GM12878 (cell line): Measurements from ENCODE around the gene NKD1. TPM values are rescaled to one million over a fixed set of nuclear protein-coding genes. Genes with fewer than 3 reads are reported as not detected.

Experiments used
- ATAC-seq: fragments of 200-7000 bp; cut with Tn5 transposase; 3 replicates; pipeline ENCODE4 v1.9.1; 2020; ENCODE audit warnings: mild to moderate bottlenecking, moderate library complexity
- BruUV-seq: library from RNA; stranded (reverse); fragments of 400-500 nt; replicated peaks from 2 replicates; lab custom pipeline; 2021; lab: Mats Ljungman, UMichigan
- CTCF ChIA-PET: fragments of 300-600 bp; sonication (Branson Sonifier 250); formaldehyde crosslinking; extraction: SDS; loops from one replicate; lab custom pipeline; 2021; ENCODE audit warnings: inconsistent platforms; lab: Yijun Ruan, JAX
- POLR2A ChIA-PET: fragments of 350-600 bp; formaldehyde crosslinking; extraction: SDS; loops from one replicate; lab custom pipeline; 2021; ENCODE audit warnings: inconsistent platforms; lab: Charles Lee
- RAD21 ChIA-PET: fragments of 300-600 bp; sonication (Branson Sonifier 250); formaldehyde crosslinking; loops from one replicate; lab custom pipeline; 2023; ENCODE audit warnings: antibody characterized with exemption; ENCODE audit not compliant: unreplicated experiment; lab: Charles Lee
- SMC1A ChIA-PET: fragments of 300-600 bp; sonication (Branson Sonifier 250); formaldehyde crosslinking; loops from one replicate; lab custom pipeline; 2023; ENCODE audit not compliant: unreplicated experiment, uncharacterized antibody; lab: Charles Lee
- DNase-seq: peaks from one replicate; pipeline ENCODE4 v3.0.0-alpha.2; 2011; ENCODE audit warnings: low read depth, low spot score
- FAIRE-seq: peaks from 3 replicates; lab custom pipeline; 2011; peaks lifted over from hg19 to GRCh38; lab: Jason Lieb, UNC
- H2AFZ ChIP-seq: 2 replicates; pipeline ENCODE4 v1.6.0; 2011; ENCODE audit warnings: low read depth, low read length, control low read depth; ENCODE audit not compliant: control insufficient read depth
- H3K27ac ChIP-seq: 2 replicates; pipeline ENCODE4 v1.5.1; 2011; ENCODE audit warnings: control low read depth; ENCODE audit not compliant: control insufficient read depth, insufficient read depth
- H3K27me3 ChIP-seq, 2 experiments: replicated peaks in 1 of 2; 2 replicates each; pipeline versions ENCODE4 v1.6.0 to v1.6.1; 2011; ENCODE audit warnings: low read length in 1 of 2; ENCODE audit not compliant: control insufficient read depth in 2 of 2, insufficient read depth in 2 of 2
- H3K36me3 ChIP-seq, 2 experiments: 2 replicates each; pipeline ENCODE4 v1.5.1; 2011; ENCODE audit warnings: low read length in 1 of 2; ENCODE audit not compliant: control insufficient read depth in 2 of 2, insufficient read depth in 2 of 2
- H3K4me1 ChIP-seq: 2 replicates; pipeline ENCODE4 v1.6.1; 2011; ENCODE audit warnings: mild to moderate bottlenecking, low read length, moderate library complexity, mixed read lengths; ENCODE audit not compliant: control insufficient read depth, insufficient read depth
- H3K4me2 ChIP-seq: 2 replicates; pipeline ENCODE4 v1.6.0; 2011; ENCODE audit warnings: control low read depth; ENCODE audit not compliant: control insufficient read depth, insufficient read depth
- H3K4me3 ChIP-seq: fragments of 200-600 bp; sonication (generic); 2 replicates; pipeline ENCODE4 v1.5.1; 2016
- H3K79me2 ChIP-seq: 2 replicates; pipeline ENCODE4 v1.6.0; 2011; ENCODE audit warnings: low read length; ENCODE audit not compliant: control insufficient read depth, insufficient read depth
- H3K9ac ChIP-seq: 2 replicates; pipeline ENCODE4 v1.8.0; 2011; ENCODE audit warnings: low read length, control low read depth, mixed read lengths; ENCODE audit not compliant: control insufficient read depth, insufficient read depth
- H3K9me3 ChIP-seq: replicated peaks from 3 replicates; pipeline ENCODE4 v1.5.1; 2011; ENCODE audit warnings: mild to moderate bottlenecking, low read length; ENCODE audit not compliant: control insufficient read depth, insufficient read depth
- H4K20me1 ChIP-seq: 2 replicates; pipeline ENCODE4 v1.6.0; 2011; ENCODE audit not compliant: control insufficient read depth, insufficient read depth
- CBFB ChIP-seq: IDR thresholded peaks from 2 replicates; pipeline ENCODE4 v1.6.1; 2016; ENCODE audit warnings: antibody characterized with exemption, low read depth
- DPF2 ChIP-seq: fragments of 450-650 bp; IDR thresholded peaks from 2 replicates; pipeline ENCODE4 v1.6.1; 2017; ENCODE audit warnings: mild to moderate bottlenecking
- JUND ChIP-seq: IDR thresholded peaks from 2 replicates; pipeline ENCODE4 v1.6.1; 2012; ENCODE audit warnings: low read depth, mild to moderate bottlenecking, low read length, improper control_type of control experiment, moderate library complexity
- PKNOX1 ChIP-seq: fragments of 450-650 bp; IDR thresholded peaks from 2 replicates; pipeline ENCODE4 v1.6.1; 2016; ENCODE audit warnings: mild to moderate bottlenecking
- RAD21 ChIP-seq: IDR thresholded peaks from 2 replicates; pipeline ENCODE4 v1.6.1; 2011; ENCODE audit warnings: mild to moderate bottlenecking, low read depth, low read length, moderate library complexity; ENCODE audit not compliant: insufficient read depth
- ZBTB4 ChIP-seq: fragments of 450-650 bp; formaldehyde crosslinking; IDR thresholded peaks from 2 replicates; pipeline ENCODE4 v1.4.0; 2022; ENCODE audit warnings: mild to moderate bottlenecking, moderate library complexity
- WGBS: methylation state at CpG from one replicate; pipeline ENCODE4 v1.1.6; 2016; ENCODE audit warnings: low lambda C conversion rate; ENCODE audit not compliant: insufficient replicate concordance, insufficient coverage; ENCODE audit errors: missing lambda C conversion rate; 5-methylcytosine and 5-hydroxymethylcytosine counted together
- in situ Hi-C: fragments of 300-500 bp; cut with MboI; formaldehyde crosslinking; loops from 9 replicates; pipeline ENCODE4 v1.14.3; 2018; ENCODE audit warnings: mixed read lengths
- intact Hi-C: fragments of 100-400 bp; cut with micrococcal nuclease; formaldehyde crosslinking; loops from one replicate; pipeline ENCODE4 v1.14.2; 2022; ENCODE audit not compliant: unreplicated experiment
- polyA plus RNA-seq, 11 experiments: library from polyadenylated mRNA; depleted of rRNA in 4 of 11; unstranded in 6 of 11; stranded (reverse) in 5 of 11; fragments of >200 nt; fragmentation: Nextera tagmentation in 4 of 11; fragmentation: Illumina TruSeq in 1 of 11; extraction: Ambion mirVana in 4 of 11; extraction: Trizol in 1 of 11; gene quantifications; 1 replicate in 1 of 11; 2 replicates in 10 of 11; pipeline versions ENCODE4 v1.2.1 to v1.2.3, GENCODE V29; 2011 to 2016; ENCODE audit warnings: inconsistent platforms in 2 of 11, missing spikeins in 2 of 11, low read depth in 1 of 11
- total RNA-seq, 4 experiments: library from RNA; depleted of rRNA in 3 of 4; stranded (reverse); fragments of >200 nt in 3 of 4; fragmentation: Illumina TruSeq in 1 of 4; extraction: Trizol in 1 of 4; gene quantifications; 2 replicates each; pipeline versions ENCODE4 v1.2.1 to v1.2.3, GENCODE V29; 2013 to 2021

Gene NKD1
- total and polyA plus RNA-seq, 10 of the 15 experiments (the other 5 are each of a cell fraction or from before 2014, with no cell fraction given) = under 0.01 to 0.49 (median 0.04) TPM; not detected in 2

- BruUV-seq = no TSS peak
- in situ Hi-C loops (no loop called here), intact Hi-C loops (no loop called here)
- POLR2A ChIA-PET = no interaction called here
- Histone ChIP-seq H3K4me1 (no peaks in the 10 kb centered on the region), H3K79me2 (no peaks in the 10 kb centered on the region), H3K4me3 (no peak overlapping the region), H3K27ac (no peak overlapping the region), H3K27me3 (peaks cover 1 to 3% of the 10 kb centered on the region in 2 experiments; a peak in 3 of 4 replicates), H2AFZ (no peak overlapping the region), H3K9me3 (no peaks in the 10 kb centered on the region; the same call in 2 of the 3 replicates), H3K9ac (no peak overlapping the region), H3K4me2 (no peak overlapping the region), H4K20me1 (no peaks in the 10 kb centered on the region), H3K36me3 (no peaks in the 10 kb centered on the region)
- CTCF ChIA-PET = interaction anchor here (1.3 to 2.1 kb wide), 3 partner anchors 124 to 264 kb away, joined by 3 to 7 read pairs (median 3); no protein-coding TSS in a partner anchor
- DNase-seq (no peak), ATAC-seq (no peak), FAIRE-seq (no peak)
- TF ChIP-seq ZBTB4 (CRISPR knock-in tag) (no peak), DPF2 (no peak), RAD21 (no peak), JUND (no peak), PKNOX1 (no peak), CBFB (no peak)
- RAD21 ChIA-PET = no interaction called here
- 49% methylated on average over 3 of the region's 3 CpGs for WGBS
- SMC1A ChIA-PET = no interaction called here
These were observed 5.5 kb upstream of the NKD1 start for GRCh38 chr16:50542703-50543102.
